HepG2 (cell line): ENCODE measurements around the gene TBC1D1. TPM values are rescaled to one million over a fixed set of nuclear protein-coding genes. Genes with fewer than 3 reads are reported as not detected.

Experiments used
- AGO2 ChIP-seq: fragments of 200-400 bp; formaldehyde crosslinking; optimal IDR thresholded peaks from 2 replicates; pipeline ENCODE3; 2017; ENCODE audit warnings: mild to moderate bottlenecking, low read depth, low read length, moderate library complexity
- CREBL2 ChIP-seq: sonication (generic); formaldehyde crosslinking; IDR thresholded peaks from 2 replicates; pipeline ENCODE4 v1.8.1; 2023; ENCODE audit warnings: missing genetic modification reagents, mild to moderate bottlenecking, borderline replicate concordance
- E2F5 ChIP-seq: sonication (generic); formaldehyde crosslinking; conservative IDR thresholded peaks from 2 replicates; pipeline ENCODE4 v1.4.0; 2020; ENCODE audit warnings: missing genetic modification reagents
- ETV5 ChIP-seq: IDR thresholded peaks from 2 replicates; pipeline ENCODE4 v1.6.1; 2018; ENCODE audit warnings: missing biosample characterization, missing genetic modification reagents, inconsistent platforms, borderline replicate concordance
- FOXK1 ChIP-seq: sonication (generic); formaldehyde crosslinking; IDR thresholded peaks from 2 replicates; pipeline ENCODE4 v1.4.0; 2020; ENCODE audit warnings: low read depth, missing genetic modification reagents, borderline replicate concordance
- GATAD1 ChIP-seq: IDR thresholded peaks from 2 replicates; pipeline ENCODE4 v1.6.1; 2016; ENCODE audit warnings: missing genetic modification reagents, missing compliant biosample characterization
- KLF12 ChIP-seq: sonication (generic); formaldehyde crosslinking; IDR thresholded peaks from 2 replicates; pipeline ENCODE4 v1.4.0; 2020; ENCODE audit warnings: missing genetic modification reagents, borderline replicate concordance
- MLX ChIP-seq: IDR thresholded peaks from 2 replicates; pipeline ENCODE4 v1.6.1; 2016
- MXD4 ChIP-seq: IDR thresholded peaks from 2 replicates; pipeline ENCODE4 v1.6.1; 2016; ENCODE audit warnings: mild to moderate bottlenecking, missing biosample characterization, missing genetic modification reagents
- PHF20 ChIP-seq: sonication (generic); formaldehyde crosslinking; IDR thresholded peaks from 2 replicates; pipeline ENCODE4 v1.5.0; 2020; ENCODE audit warnings: mild to moderate bottlenecking, missing genetic modification reagents
- RCOR2 ChIP-seq: IDR thresholded peaks from 2 replicates; pipeline ENCODE4 v1.6.1; 2016; ENCODE audit warnings: missing biosample characterization, missing genetic modification reagents
- SALL2 ChIP-seq: sonication (generic); formaldehyde crosslinking; IDR thresholded peaks from 2 replicates; pipeline ENCODE4 v1.8.1; 2023; ENCODE audit warnings: mild to moderate bottlenecking, missing genetic modification reagents, inconsistent platforms
- SRSF1 ChIP-seq: fragments of 200-400 bp; formaldehyde crosslinking; optimal IDR thresholded peaks from 2 replicates; pipeline ENCODE3; 2017; ENCODE audit warnings: mild to moderate bottlenecking, low read depth, low read length, moderate library complexity
- SRSF9 ChIP-seq: fragments of 200-400 bp; formaldehyde crosslinking; IDR thresholded peaks from 2 replicates; pipeline ENCODE4 v1.6.1; 2018; ENCODE audit warnings: borderline replicate concordance, mild to moderate bottlenecking, low read depth, low read length; ENCODE audit not compliant: insufficient read depth, poor library complexity, severe bottlenecking
- STAT5B ChIP-seq: sonication (generic); formaldehyde crosslinking; IDR thresholded peaks from 2 replicates; pipeline ENCODE4 v1.4.0; 2020; ENCODE audit warnings: missing genetic modification reagents
- TFE3 ChIP-seq: IDR thresholded peaks from 2 replicates; pipeline ENCODE4 v1.6.1; 2016
- TOE1 ChIP-seq: sonication (generic); formaldehyde crosslinking; IDR thresholded peaks from 2 replicates; pipeline ENCODE4 v1.4.0; 2020; ENCODE audit warnings: mild to moderate bottlenecking, missing genetic modification reagents
- TRIM22 ChIP-seq: fragments of 450-650 bp; IDR thresholded peaks from 2 replicates; pipeline ENCODE4 v1.6.1; 2017
- ZNF275 ChIP-seq: sonication (generic); formaldehyde crosslinking; IDR thresholded peaks from 2 replicates; pipeline ENCODE4 v1.8.0; 2022; ENCODE audit warnings: missing genetic modification reagents, mild to moderate bottlenecking, inconsistent platforms, borderline replicate concordance
- ZNF292 ChIP-seq: sonication (generic); formaldehyde crosslinking; IDR thresholded peaks from 2 replicates; pipeline ENCODE4 v1.8.1; 2022; ENCODE audit warnings: mild to moderate bottlenecking, low read depth, missing genetic modification reagents, borderline replicate concordance
- ZNF567 ChIP-seq: sonication (generic); formaldehyde crosslinking; IDR thresholded peaks from 2 replicates; pipeline ENCODE4 v1.8.1; 2023; ENCODE audit warnings: mild to moderate bottlenecking, missing genetic modification reagents, borderline replicate concordance
- ZSCAN25 ChIP-seq: sonication (generic); formaldehyde crosslinking; IDR thresholded peaks from 2 replicates; pipeline ENCODE4 v1.8.0; 2022; ENCODE audit warnings: mild to moderate bottlenecking, missing genetic modification reagents
- polyA plus RNA-seq, 8 experiments: library from polyadenylated mRNA; depleted of rRNA in 3 of 8; stranded (reverse) in 7 of 8; unstranded in 1 of 8; fragments of >200 nt; fragmentation: Illumina TruSeq in 4 of 8; extraction: Trizol in 4 of 8; gene quantifications; 2 replicates each; pipeline versions ENCODE4 v1.2.1 to v1.2.3, GENCODE V29; 2011 to 2016; ENCODE audit warnings: low read depth in 4 of 8, missing spikeins in 1 of 8, mixed read lengths in 1 of 8; ENCODE audit not compliant: insufficient read depth in 1 of 8
- total RNA-seq, 5 experiments: library from RNA; depleted of rRNA; stranded (reverse); fragments of >200 nt; fragmentation: Illumina TruSeq; extraction: Trizol; gene quantifications; 2 replicates each; pipeline ENCODE4 v1.2.3, GENCODE V29; 2016; ENCODE audit warnings: low read depth in 1 of 5

Gene TBC1D1
- total and polyA plus RNA-seq, 2 of the 13 experiments (the other 11 are each of a cell fraction or from before 2014, with no cell fraction given) = 37.3 to 62.8 TPM

- no peak for TF ChIP-seq MLX
- TF ChIP-seq ZNF292 (CRISPR knock-in tag) = no peak
- TF ChIP-seq SALL2 (CRISPR knock-in tag) = no peak
- TF ChIP-seq SRSF9 = no peak
- no peak for TF ChIP-seq KLF12 (CRISPR knock-in tag)
- TF ChIP-seq SRSF1 = no peak
- TF ChIP-seq PHF20 (CRISPR knock-in tag) = no peak
- TF ChIP-seq TFE3 = no peak
- no peak for TF ChIP-seq TRIM22
- no peak for TF ChIP-seq E2F5 (CRISPR knock-in tag)
- no peak for TF ChIP-seq STAT5B (CRISPR knock-in tag)
- TF ChIP-seq ZSCAN25 (CRISPR knock-in tag) = no peak
- TF ChIP-seq MXD4 (CRISPR knock-in tag) = no peak
- no peak for TF ChIP-seq TOE1 (CRISPR knock-in tag)
- peak; percentile 66; the same call in 1 of the 2 replicates for TF ChIP-seq RCOR2
- TF ChIP-seq FOXK1 = no peak
- no peak for TF ChIP-seq ZNF275 (CRISPR knock-in tag)
- TF ChIP-seq GATAD1 (CRISPR knock-in tag) = no peak
- TF ChIP-seq ETV5 (CRISPR knock-in tag) = no peak
- TF ChIP-seq ZNF567 (CRISPR knock-in tag) = no peak
- no peak for TF ChIP-seq CREBL2
- no peak for TF ChIP-seq AGO2
These were observed 237.9 kb downstream of the TBC1D1 start (continued) for GRCh38 chr4:38128478-38129459.
